PC-3 (cell line): Measurements from ENCODE around the gene ESYT3.

Source experiments
- CTCF ChIP-seq: fragments of 300-600 bp; sonication (generic); conservative IDR thresholded peaks from 2 replicates; pipeline ENCODE4 v1.5.1; 2017; ENCODE audit warnings: antibody characterized with exemption, low read depth, mild to moderate bottlenecking, low read length
- EZH2 ChIP-seq: fragments of 300-600 bp; sonication (generic); IDR thresholded peaks from one replicate; pipeline ENCODE4 v1.6.1; 2017; ENCODE audit warnings: antibody characterized with exemption, mild to moderate bottlenecking, low read length; ENCODE audit not compliant: unreplicated experiment

GRCh38 chr3:138451595-138452162 is 17.3 kb downstream of the ESYT3 start:
- TF ChIP-seq CTCF (no peak), EZH2 (no peak)
